OCI-LY7 (cell line): Measurements from ENCODE around the gene C12orf75.

ENCODE experiments used
- CTCF ChIP-seq: fragments of 200-600 bp; sonication (generic); conservative IDR thresholded peaks from 2 replicates; pipeline ENCODE4 v1.5.1; 2014; ENCODE audit warnings: mild to moderate bottlenecking, antibody characterized with exemption, low read length, moderate library complexity, mixed read lengths
- EZH2phosphoT487 ChIP-seq: fragments of 200-600 bp; sonication (generic); IDR thresholded peaks from 2 replicates; pipeline ENCODE4 v1.6.1; 2018; ENCODE audit warnings: low read depth, borderline replicate concordance, mild to moderate bottlenecking, mixed run types, antibody characterized with exemption, low read length, moderate library complexity, mixed read lengths

- TF ChIP-seq CTCF (no peak), EZH2phosphoT487 (no peak)
Observed at GRCh38 chr12:105355752-105356151, 25.3 kb downstream of the C12orf75 start.
